ENCODE results near the gene DGUOK. TPM values are rescaled to one million over a fixed set of nuclear protein-coding genes. Genes with fewer than 3 reads are reported as not detected.

DGUOK gene
- total and polyA plus RNA-seq, 4 donors = 19.6 to 49.7 (median 28.3) TPM

DNA sequence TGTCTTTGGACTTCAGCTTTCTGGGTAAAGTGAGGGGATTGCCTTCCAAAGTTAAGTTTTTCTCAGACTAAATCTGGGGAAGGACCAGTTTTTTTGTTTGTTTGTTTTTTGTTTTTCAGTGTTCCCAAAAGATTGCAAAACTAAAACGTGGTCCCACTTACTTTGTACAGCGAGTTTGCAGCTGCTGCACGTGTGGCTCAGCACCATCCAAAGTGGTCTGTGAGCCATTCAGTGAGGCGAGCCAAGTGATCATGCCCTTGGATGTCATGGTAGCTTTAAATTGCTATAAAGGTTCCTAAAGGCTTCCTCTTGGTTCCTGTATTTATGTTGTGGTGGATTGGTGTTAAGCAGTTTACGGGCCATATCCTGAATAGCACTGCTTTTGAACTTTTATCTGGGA, 81.0 kb downstream of the DGUOK start:
- Histone ChIP-seq H3K27ac (ENCODE audit: low read depth in 1 of 2, low read length in 2 of 2) (no peak overlapping the region), H3K9ac (ENCODE audit: low read depth in 1 of 2, low read length in 2 of 2) (no peak overlapping the region), H3K36me3 (ENCODE audit: control insufficient read depth in 4 of 4, insufficient read depth in 3 of 4, low read depth in 1 of 4, low read length in 3 of 4) (peaks cover 0 to 5% (median 1%) of the 10 kb centered on the region in 4 donors), H3K4me1 (ENCODE audit: control insufficient read depth in 4 of 4, insufficient read depth in 4 of 4, low read length in 3 of 4) (peaks cover 8 to 25% (median 20%) of the 10 kb centered on the region in 4 donors), H3K9me3 (ENCODE audit: control insufficient read depth in 4 of 4, low read length in 3 of 4) (no peaks in the 10 kb centered on the region), H3K4me3 (ENCODE audit: low read depth in 1 of 3, low read length in 3 of 3) (no peak overlapping the region), H3K27me3 (ENCODE audit: control insufficient read depth in 4 of 4, insufficient read depth in 4 of 4, low read length in 3 of 4) (no peaks in the 10 kb centered on the region)
- 90% methylated on average over 5 of the region's 5 CpGs for WGBS
- no peak for DNase-seq (ENCODE audit: low spot score)
- TF ChIP-seq RAD21 (IDR thresholded peaks at IDR 0.05) (no peak), HNF4A (conservative IDR thresholded peaks at IDR 0.05) (no peak), FOXA1 (IDR thresholded peaks at IDR 0.05) (no peak), HNF4G (IDR thresholded peaks at IDR 0.05) (no peak), FOXA2 (IDR thresholded peaks at IDR 0.05) (no peak), TAF1 (conservative IDR thresholded peaks at IDR 0.05) (no peak), EGR1 (IDR thresholded peaks at IDR 0.05; ENCODE audit: low read depth in 2 of 2) (no peak), JUND (IDR thresholded peaks at IDR 0.05) (no peak), YY1 (IDR thresholded peaks at IDR 0.05) (no peak), RXRA (IDR thresholded peaks at IDR 0.05) (no peak)
- TF ChIP-seq, protein P1, sequence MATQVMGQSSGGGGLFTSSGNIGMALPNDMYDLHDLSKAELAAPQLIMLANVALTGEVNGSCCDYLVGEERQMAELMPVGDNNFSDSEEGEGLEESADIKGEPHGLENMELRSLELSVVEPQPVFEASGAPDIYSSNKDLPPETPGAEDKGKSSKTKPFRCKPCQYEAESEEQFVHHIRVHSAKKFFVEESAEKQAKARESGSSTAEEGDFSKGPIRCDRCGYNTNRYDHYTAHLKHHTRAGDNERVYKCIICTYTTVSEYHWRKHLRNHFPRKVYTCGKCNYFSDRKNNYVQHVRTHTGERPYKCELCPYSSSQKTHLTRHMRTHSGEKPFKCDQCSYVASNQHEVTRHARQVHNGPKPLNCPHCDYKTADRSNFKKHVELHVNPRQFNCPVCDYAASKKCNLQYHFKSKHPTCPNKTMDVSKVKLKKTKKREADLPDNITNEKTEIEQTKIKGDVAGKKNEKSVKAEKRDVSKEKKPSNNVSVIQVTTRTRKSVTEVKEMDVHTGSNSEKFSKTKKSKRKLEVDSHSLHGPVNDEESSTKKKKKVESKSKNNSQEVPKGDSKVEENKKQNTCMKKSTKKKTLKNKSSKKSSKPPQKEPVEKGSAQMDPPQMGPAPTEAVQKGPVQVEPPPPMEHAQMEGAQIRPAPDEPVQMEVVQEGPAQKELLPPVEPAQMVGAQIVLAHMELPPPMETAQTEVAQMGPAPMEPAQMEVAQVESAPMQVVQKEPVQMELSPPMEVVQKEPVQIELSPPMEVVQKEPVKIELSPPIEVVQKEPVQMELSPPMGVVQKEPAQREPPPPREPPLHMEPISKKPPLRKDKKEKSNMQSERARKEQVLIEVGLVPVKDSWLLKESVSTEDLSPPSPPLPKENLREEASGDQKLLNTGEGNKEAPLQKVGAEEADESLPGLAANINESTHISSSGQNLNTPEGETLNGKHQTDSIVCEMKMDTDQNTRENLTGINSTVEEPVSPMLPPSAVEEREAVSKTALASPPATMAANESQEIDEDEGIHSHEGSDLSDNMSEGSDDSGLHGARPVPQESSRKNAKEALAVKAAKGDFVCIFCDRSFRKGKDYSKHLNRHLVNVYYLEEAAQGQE (IDR thresholded peaks at IDR 0.05) = no peak
- TF ChIP-seq, protein P2, sequence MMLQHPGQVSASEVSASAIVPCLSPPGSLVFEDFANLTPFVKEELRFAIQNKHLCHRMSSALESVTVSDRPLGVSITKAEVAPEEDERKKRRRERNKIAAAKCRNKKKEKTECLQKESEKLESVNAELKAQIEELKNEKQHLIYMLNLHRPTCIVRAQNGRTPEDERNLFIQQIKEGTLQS (IDR thresholded peaks at IDR 0.05) = no peak
- TF ChIP-seq, protein P3, sequence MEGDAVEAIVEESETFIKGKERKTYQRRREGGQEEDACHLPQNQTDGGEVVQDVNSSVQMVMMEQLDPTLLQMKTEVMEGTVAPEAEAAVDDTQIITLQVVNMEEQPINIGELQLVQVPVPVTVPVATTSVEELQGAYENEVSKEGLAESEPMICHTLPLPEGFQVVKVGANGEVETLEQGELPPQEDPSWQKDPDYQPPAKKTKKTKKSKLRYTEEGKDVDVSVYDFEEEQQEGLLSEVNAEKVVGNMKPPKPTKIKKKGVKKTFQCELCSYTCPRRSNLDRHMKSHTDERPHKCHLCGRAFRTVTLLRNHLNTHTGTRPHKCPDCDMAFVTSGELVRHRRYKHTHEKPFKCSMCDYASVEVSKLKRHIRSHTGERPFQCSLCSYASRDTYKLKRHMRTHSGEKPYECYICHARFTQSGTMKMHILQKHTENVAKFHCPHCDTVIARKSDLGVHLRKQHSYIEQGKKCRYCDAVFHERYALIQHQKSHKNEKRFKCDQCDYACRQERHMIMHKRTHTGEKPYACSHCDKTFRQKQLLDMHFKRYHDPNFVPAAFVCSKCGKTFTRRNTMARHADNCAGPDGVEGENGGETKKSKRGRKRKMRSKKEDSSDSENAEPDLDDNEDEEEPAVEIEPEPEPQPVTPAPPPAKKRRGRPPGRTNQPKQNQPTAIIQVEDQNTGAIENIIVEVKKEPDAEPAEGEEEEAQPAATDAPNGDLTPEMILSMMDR (IDR thresholded peaks at IDR 0.05; ENCODE audit: low read depth, low read length, missing input control) = no peak

Small RNA genes lying within 50 kb of the gene (small RNA-seq; reads per million reads assigned to genes)
- not detected for gene AC110801.1
- gene RNA5SP97 = not detected

Other genes with a start within 250 kb of the DGUOK start
- gene TPRKB, start 189.5 kb upstream of the DGUOK start, total RNA-seq = 10 to 100 TPM; 16.2 to 17.2 TPM
- gene TPRKB, start 189.5 kb upstream of the DGUOK start, polyA plus RNA-seq = 10 to 100 TPM; 16.9 to 27.7 TPM
- 10 to 100 TPM in 1 of 2 donors, 1 to 10 TPM in 1; 10.0 to 10.7 TPM for gene DUSP11, start 146.8 kb upstream of the DGUOK start, total RNA-seq
- gene DUSP11, start 146.8 kb upstream of the DGUOK start, polyA plus RNA-seq = 1 to 10 TPM; 6.7 to 8.5 TPM
- gene C2orf78, start 142.7 kb upstream of the DGUOK start, total RNA-seq = not detected
- under 1 TPM in 1 of 2 donors, not detected in 1; 0.02 TPM for gene C2orf78, start 142.7 kb upstream of the DGUOK start, polyA plus RNA-seq
- 10 to 100 TPM; 10.2 to 13.1 TPM for gene STAMBP, start 97.9 kb upstream of the DGUOK start, total RNA-seq
- 10 to 100 TPM; 18.6 to 27.1 TPM for gene STAMBP, start 97.9 kb upstream of the DGUOK start, polyA plus RNA-seq
- 1 to 10 TPM in 1 of 2 donors, under 1 TPM in 1; 0.89 to 7.7 TPM for gene ACTG2, start 33.9 kb upstream of the DGUOK start, total RNA-seq
- 1 to 10 TPM in 1 of 2 donors, under 1 TPM in 1; 0.46 to 9.0 TPM for gene ACTG2, start 33.9 kb upstream of the DGUOK start, polyA plus RNA-seq
- gene TET3, start 58.0 kb downstream of the DGUOK start, total RNA-seq = 10 to 100 TPM in 1 of 2 donors, 1 to 10 TPM in 1; 5.0 to 16.2 TPM
- gene TET3, start 58.0 kb downstream of the DGUOK start, polyA plus RNA-seq = 1 to 10 TPM in 1 of 2 donors, under 1 TPM in 1; 0.89 to 1.5 TPM
- 10 to 100 TPM in 1 of 2 donors, 1 to 10 TPM in 1; 9.5 to 25.2 TPM for gene BOLA3, start 221.0 kb downstream of the DGUOK start, total RNA-seq
- gene BOLA3, start 221.0 kb downstream of the DGUOK start, polyA plus RNA-seq = 10 to 100 TPM; 29.0 to 35.2 TPM

Data from liver (tissue), 10 donors.